T1000 (cell line): ENCODE measurements around the gene ADGRB2.

Source experiments
- DNase-seq: peaks from one replicate; lab custom pipeline; 2025; ENCODE audit warnings: mixed read lengths; lab: John Stamatoyannopoulos, UW

The ADGRB2 gene

DNA sequence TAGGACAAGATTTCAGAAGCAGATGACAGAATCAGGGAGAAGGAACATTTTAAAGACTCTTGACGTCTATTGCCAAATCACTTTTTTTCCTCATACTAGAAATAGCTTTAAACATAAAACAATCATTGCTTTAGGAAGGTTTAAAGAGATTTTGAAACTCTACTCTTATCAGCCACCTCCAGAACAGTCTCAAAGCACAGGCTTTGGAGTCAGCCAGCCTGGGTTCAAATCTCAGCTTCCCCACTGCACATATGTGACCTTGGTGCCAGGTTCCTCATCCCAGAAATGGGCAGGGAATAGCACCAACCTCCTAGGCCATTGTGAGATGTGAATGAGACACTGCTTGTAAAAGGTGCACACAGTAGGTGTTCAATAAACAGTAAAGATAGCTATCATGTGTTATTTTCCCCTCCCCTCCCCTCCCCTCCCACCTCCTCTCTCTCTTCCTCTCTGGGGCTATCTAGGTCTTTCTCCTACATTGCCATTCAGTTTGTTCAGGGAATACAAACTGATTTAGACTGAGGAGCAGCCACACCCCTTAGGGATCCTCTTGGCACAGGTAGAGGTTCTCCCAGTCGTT is 31.0 kb upstream of the ADGRB2 start:
- no peak for DNase-seq

DNA sequence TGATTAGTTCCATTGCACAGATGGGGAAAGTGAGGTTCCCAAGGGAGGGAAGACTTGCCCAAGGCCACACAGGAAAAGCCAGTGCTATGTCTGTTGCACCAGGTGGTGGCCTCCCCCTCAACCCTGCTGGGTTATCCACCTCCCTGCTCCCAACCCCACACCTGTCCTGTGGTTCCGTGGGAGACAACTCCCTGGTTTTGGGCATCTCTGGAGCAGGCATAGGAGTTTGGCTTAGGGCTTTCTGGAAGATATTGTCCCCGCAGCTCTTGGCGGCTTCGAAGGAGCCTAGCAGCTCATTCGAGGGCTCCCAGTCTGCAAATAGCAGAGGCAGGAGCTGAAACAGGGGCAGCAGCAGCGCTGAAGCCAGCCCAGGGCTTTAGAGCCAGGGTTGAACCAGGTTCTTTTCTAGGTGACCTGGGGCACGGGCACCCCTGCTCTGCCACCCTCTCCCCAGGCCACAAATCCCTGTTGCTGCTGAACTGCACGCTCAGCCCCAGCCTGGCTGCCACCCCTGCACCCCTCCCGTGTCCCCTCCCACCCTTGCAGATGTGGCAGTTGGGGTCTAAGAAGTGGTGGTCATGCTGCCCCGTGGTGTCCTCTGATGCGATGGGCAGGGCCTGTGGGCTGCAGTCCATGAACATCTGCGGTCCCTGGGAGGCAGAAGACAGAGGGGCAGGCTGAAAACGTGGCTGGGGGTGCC is 29.6 kb upstream of the ADGRB2 start:
- no peak for DNase-seq

DNA sequence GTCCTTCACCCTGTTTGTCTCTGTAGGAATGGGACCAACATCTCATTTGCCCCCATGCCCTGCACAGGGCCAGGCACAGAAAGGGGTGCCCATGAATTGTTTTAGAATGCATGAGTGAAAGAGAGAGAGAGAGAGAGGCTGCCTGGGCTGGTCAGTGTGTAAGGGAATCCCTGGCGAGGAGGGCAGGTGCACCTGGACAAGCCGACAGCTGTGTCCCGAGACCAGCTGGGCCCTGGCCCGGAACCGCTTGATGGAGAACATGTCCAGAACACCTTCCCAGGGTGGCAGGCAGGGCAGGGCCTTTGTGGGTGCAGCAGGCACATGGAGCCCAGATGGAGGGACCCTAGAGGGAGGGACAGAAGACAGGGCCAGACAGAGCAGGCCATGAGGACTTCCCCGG is 28.9 kb upstream of the ADGRB2 start:
- DNase-seq = no peak

DNA sequence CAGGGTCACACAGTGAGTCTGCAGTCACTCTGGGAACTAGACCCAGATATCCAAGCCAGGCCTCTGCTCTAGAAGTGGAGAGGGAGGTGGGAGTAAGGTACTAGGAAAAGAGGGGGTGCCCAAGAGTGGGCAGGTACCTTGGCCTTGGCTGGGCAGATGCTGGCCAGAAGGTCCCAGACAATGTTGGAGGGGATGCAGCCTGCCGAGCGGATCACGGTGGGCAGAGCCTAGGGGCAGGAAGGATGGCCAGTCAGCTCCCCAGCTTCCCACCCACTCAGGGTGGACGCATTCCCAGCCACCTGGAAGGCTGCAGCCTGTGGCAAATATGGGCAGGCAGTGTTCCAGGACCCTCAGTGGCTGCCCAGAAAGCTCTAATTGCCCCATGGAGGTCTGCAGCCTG is 28.4 kb upstream of the ADGRB2 start:
- DNase-seq = no peak

DNA sequence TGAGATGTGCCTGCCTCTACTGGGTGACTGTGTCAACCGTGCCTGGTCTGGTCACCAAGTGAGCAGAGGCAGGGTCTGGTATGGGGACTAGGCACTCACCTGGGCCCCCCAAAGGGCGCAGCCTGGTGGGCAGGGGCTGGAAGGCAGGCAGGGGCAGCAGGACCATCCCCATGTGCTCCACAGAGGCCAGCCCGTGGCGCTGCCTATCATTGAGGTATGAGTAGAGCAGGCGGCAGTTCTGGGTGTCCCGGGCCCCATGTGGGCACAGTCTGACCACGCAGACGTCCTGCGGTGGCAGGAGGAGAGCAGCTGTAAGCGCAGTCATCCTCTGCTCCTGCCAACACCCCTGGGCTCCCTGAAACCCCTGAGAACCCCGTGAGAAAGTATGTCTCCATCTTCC is 28.0 kb upstream of the ADGRB2 start:
- no peak for DNase-seq

DNA sequence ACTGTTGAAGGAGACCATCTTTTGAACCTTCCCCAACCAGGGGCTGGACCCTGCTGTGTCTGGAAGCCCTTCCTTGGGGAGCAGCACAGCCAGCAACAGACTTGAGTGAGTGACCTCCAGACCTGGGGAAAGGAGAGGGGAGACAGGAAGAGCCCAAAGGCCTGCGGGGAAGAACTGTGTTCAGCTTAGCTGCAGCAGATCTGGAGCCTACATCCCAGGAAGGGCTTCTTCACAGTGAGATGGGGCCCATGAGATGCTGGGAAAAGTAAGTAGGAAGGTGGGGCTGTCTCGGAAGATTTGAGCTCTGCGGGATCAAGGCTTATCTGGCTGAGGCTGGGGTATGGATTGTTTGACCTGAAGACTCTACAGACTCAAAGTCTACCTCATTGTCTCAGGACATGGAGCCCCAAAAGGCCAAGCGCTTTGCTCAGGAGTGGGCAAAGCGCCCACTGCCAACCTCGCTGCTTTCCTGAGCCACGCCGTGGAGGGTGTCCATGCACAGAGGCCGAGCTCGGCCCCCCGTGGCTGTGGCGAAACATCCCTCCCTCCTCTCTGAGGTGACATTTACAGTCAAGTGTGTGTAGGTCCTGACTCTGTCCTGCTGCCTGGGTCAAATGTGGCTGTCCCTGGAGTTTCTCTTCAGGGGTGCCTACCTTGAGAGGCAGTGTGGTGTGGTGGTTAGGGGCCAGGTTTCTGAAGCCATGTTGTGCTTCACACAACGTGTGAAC is 27.2 kb upstream of the ADGRB2 start:
- no peak for DNase-seq

DNA sequence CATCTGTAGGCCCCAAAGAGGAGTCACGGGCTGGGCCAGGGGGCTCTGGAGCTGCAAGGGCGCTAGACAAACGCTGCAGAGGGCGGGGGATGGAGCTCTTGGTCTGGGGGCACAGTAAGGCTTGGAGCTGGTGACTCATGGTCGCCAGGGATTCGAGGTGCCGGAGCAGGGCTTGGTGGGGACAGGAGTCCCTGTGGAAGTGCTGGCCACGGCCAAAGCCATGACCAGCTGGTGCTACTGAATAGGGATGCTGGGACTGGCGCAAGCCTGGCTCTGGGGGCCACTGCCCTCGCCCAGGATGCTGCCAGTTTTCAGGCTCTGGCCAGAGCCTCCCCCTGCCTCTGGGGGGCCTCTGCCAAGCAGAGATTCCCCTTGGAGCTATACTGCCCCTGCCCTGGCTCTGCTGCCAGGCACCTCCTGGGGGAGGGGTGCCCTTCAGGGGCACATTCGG is 26.5 kb upstream of the ADGRB2 start:
- no peak for DNase-seq

DNA sequence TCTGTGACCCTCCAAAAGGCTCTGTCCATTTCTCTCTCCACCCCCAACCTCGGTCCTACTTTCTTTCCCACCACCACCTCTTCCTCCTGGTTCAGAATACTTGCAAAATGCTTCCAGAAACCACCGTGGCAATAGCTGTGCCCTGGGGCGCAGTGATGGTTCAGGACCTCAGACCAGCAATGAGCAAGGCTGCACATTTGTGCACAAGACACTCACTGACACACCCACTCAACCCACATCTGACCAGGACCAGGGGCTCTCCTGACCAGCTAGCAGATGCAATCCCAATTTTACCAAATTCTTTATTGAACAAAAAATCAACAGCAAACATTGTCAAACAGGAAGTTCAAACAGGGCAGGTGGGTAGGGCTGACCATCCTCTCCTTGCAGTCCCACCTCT is 26.0 kb upstream of the ADGRB2 start:
- DNase-seq = no peak

DNA sequence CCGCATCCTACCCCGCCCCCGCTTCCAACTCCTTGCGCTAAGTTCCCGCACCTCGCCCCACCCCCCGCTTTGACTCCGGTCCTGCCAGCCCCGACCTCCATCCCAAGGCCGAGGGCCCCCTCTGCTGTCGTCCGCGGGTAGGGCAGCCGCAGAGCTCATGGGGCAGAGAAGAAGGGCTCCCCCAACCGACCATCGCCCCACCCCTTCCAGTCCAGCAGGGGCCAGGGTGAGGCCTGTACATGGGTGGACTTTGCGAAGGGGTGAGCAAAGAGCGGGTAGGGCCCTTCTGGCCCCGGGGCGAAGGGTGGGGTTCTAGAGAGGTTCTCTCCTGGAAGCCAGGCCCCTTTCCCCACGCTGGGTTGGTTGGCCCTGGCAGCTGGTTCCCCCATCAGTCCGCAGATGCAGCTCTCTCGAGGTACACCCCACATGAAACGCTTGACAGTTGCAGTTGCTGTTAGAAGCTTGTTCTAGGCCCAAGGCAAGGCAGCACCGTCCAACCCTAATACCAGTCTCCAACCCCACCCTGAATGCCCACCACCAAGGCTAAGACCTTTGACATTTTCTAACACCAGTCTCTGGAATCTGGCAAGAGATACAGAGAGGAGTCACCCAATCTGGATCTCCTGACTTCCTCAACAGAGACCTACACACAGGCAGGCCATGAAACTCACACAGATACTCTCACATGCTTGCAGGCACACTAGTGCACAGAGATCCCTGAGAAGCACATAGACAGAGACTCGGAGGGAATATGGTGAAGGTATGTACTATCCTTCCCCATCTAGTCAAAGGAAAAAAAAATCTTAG is 25.3 kb upstream of the ADGRB2 start:
- peak; percentile 91 for DNase-seq

DNA sequence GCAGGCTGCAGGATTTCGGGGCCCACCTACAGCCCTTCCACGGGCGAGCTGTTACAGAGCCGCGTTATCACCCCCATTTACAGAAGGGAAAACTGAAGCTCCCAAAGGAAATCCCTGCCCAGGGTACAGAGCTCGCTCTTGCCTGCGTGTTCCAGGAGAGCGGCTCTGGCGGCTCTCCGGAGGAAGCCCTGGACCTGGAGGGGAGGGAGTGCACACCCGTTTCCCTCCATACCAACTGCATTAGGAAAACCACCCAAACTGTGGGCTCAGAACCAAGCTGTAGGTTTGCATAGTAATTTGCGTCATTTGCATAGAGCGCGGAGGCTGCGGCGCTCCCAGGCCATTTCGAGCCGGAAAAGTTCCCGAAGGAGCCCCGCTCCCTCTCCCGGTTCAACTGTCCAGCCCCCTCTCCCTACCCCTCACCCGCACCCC is 24.7 kb upstream of the ADGRB2 start:
- DNase-seq = peak; percentile 75

DNA sequence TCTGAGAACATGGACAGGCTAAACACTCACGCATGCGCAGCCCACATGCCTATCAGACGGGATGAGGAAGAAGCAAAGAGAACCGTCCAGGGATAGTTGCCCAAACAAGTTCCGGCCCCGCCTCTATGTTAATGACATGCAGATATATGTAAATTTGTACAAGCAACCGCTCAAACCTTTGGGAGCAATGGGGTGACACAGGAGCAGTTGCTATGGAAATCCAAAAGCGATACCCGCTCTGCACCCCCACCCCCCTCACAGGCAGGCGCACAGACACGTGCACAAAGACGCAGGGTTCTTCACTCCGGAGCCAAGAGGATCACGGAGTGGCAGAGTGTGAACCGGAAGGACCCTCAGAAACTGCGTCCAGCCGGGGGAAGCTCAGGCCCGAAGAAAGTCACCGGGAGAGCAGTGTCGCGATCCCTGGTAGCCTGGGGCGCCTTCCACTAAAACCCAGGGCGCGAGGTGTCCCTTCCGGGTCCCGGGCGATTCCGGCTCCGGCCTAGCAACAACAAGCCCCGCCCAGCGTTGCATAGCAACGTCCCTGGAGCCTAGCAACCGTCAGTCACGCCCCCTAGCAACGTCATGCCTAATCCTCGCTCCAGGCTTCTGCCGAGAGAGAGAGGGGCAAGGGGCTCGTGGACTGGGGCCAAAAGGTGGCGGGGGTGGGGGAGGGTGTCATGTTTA is 24.1 kb upstream of the ADGRB2 start:
- DNase-seq = peak; percentile 90

DNA sequence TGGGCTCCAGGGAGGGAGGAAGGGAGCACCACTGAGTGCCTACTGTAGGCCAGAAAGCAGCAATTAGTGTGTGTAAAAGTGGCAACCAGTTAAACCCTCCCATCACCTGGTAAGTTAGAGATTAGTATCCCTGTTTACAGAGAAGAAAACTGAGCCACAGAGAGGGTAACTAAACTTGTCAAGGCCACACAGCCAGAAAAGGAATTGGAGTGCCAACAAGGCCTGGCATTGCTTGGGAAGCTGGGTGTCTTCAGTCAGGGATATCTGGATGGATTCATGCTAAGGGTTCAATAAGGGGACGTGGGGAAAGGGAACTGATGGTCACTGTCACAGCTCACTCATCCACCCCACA is 23.6 kb upstream of the ADGRB2 start:
- no peak for DNase-seq

DNA sequence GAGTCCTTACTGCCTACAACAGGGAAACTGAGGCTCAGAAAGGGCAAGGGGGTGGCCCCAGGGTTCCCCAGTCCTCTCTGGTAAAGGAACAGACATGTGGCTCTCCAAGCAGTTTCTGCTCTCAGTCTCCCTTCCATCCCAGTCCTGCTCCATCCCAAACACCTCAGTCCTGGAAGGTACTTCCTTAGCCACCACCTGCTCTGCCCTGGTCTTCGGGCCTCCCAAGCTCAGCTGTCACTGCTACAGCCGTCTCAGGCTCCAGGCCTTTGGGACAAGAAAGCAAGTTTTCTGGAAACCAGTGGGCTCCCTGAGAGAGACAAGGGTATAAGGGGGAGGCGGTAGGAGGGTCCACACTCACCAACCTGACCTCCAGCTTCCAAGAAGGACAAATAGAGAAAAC is 23.1 kb upstream of the ADGRB2 start:
- DNase-seq = no peak

DNA sequence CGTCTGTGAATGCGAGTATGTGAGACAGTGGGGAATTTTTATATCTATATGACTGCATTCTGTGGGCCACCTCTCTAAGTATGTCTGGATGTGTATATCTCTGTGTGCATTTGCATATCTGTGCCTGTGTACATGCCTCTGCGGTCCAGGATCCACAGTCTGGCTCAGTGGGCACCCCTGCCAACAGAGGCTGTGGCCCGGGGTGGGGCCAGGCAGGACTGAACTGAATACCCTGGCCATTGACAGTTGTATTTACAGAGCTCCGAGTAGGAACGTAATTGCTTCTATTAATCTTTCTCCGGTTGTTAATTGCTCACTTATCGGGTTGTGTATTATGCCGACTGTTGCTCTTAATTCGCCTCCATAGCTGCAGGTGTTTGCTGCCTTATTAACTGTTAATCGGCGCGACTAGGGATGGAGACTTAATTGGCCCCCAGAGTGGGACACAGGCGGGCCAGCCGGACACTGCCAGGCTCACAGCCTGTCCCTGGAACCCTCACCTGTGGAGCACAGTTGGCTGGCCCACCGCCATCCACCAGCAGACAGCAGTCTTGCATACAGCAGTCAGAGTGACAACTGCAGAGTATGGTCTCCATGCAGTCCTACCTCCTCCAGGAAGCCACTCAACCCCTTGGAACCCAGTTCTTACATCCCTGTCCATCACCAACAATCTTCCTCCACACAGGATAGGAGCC is 22.4 kb upstream of the ADGRB2 start:
- no peak for DNase-seq

DNA sequence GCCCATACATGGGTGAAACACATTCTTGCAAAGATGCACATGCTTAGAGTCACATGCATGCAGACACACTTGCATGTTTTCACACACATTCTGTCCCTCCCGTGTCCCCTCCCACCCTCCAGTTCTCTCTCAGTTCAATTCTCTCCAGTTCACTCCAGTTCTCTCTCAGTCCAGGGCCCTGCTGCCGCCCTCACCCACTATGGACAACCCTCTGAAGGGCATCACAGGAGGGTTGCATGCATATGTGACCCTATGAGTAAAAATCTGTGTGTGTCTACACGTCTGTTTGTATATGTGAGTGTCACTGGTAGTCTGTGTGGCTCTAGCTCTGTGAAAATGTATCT is 21.8 kb upstream of the ADGRB2 start:
- no peak for DNase-seq

DNA sequence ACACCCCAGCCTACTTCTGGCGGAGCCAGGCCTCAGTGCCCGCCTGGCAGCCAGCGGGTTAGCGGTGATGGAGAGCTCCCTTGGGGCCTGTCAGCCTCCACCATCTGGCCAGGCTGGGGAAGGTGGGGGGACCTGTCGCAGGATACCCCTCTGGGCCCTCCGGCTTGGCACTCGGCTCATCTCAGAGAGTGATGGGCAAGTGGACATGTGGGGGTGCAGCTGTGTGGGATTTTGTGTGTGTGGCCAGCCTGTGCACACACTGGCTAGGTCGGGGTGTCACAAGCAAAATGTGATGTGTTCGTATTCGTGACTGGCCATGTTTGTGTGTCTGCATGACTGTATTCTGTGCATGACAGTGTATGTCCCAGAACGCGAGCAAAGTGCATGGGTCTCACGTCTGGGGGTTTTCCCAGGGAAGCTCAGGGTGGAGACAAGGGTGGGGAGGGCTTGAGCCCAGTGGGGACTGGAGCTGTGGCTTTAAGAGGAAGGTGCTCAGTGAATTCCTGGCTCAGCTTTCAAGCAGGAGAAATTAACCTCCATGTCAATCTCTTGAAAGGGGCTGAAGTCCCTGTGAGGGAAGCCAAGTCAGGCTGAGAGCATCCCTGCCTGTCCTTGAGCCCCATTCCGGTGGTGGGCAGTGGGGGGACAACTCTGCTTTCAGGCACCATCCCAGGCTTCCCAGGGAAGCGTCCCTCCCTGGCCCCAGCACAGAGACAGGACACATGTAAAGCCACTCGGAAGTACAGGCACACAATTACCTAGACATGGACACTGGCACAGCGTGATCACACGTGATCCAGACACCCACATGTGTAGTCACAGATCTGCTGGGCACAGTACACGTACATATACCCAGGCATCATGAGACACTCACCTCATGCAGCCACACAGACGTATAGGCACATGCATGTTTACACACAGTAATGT is 21.1 kb upstream of the ADGRB2 start:
- DNase-seq = no peak

DNA sequence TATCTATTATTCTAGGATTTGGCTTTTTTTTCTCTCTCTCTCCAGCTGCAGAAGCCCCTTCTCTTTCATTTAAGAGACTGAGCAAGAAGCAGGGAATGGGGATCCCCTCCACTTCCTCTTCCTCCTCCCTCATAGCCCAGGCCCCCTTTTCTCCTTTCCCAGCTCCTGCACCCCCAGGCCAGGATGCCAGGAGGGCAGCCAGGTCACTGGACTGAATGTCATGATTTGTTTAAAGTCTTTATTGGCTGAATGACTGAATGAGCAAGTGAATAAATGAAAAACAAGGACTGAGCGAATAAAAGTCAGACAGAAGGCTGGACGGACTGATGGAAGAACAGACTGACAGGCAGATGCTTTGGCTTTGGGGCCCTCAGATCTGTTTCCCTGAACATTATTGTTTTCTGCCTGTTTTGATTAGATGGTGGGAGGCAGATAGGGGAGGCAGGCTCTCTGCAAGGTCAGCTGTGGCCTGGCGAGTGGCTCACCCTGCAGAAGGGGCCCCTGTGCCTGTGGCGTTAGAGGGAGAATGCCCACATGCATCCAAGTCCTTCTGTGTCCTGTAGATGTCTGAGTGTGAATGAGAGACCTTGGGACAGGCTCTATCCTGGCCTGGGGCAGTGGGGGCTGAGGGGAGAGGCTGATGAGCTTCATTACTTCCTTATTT is 20.3 kb upstream of the ADGRB2 start:
- no peak for DNase-seq

DNA sequence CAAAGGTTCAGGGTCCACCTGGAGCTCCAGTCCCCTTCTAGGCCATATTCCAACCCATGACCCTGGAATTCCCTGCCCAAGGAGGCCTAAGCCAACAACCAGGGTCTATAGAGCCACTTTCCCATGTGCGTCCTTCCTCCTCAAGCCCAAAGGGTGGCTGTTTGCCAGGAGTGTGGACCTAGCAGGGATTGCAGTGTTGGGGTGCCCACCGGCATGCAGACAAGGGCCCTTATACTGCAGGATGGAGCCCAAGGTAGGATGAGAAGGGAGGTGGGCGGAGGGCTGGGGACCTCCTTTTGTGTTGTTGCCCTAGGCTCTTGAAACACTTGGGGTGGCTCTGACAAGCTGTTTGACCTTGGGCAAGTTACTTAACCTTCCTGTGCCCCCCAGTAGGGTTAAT is 19.7 kb upstream of the ADGRB2 start:
- DNase-seq = no peak

DNA sequence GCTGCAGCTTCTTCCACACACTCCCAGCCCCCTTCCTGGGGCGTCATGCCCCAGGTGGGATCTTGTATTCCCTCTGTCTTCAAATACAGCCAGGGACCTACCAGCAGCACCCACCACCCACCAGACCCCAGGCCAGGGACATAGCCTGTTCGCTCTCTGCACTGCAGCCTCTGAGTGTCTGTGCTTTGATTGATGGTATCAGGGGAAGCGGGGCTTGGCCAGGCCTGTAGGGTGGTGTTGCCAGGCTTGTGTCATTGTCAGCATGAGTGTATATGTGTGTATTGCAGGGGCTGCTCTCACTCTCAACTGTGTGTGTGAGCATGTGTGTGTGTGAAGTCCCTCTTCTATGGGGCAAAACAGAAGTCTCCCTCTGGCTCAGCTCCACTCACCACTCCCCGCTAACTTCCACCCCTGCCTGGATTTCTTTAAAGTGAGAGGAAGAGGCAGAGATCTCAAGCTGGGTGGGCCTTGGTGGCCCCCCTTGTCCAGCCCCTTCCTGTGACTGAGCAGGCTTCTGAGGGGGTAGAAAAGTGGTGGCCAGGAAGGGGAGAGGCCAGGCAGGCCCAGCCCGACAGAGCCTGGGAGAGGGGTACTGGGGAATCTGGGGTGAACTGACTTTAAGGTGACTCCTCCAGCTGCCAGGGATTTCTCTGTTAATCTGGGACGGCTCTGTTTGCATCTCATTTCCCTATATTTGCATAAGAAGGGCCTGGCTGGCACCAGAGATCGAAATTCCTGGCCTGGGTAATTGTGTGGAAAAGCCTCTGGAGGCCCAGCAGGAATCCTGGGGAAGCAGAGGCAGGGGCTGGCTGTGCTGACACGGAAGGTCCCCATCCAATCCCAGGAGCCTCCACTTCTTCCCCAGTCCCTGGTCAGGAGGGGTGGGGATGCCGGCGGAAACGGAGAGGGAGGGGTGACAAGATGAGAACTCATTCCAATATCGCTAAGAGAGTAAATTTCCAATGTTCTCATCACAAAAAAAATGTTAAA is 18.6 kb upstream of the ADGRB2 start:
- no peak for DNase-seq
